Mesothelial cell of epicardium (in vitro differentiated cells): ENCODE measurements around the gene ATP8B3. TPM values are rescaled to one million over a fixed set of nuclear protein-coding genes. Genes with fewer than 3 reads are reported as not detected.

Experiments
- DNase-seq, 2 experiments: peaks; one replicate each; pipeline ENCODE4 v3.0.0; 2021; ENCODE audit warnings: low spot score in 2 of 2; ENCODE audit not compliant: unreplicated experiment in 2 of 2
- H3K27ac Mint-ChIP-seq: 2 replicates; pipeline ENCODE4 v1.8.0; 2021; ENCODE audit warnings: mixed read lengths
- H3K27me3 Mint-ChIP-seq: 2 replicates; pipeline ENCODE4 v1.8.0; 2021; ENCODE audit warnings: low read depth, mixed read lengths
- H3K36me3 Mint-ChIP-seq: 2 replicates; pipeline ENCODE4 v1.8.0; 2021; ENCODE audit warnings: mixed read lengths
- H3K4me1 Mint-ChIP-seq: 2 replicates; pipeline ENCODE4 v1.8.0; 2021; ENCODE audit warnings: mixed read lengths
- H3K4me3 Mint-ChIP-seq: 2 replicates; pipeline ENCODE4 v1.8.0; 2021; ENCODE audit warnings: mild to moderate bottlenecking, moderate library complexity, mixed read lengths
- H3K9me3 Mint-ChIP-seq: 2 replicates; pipeline ENCODE4 v1.8.0; 2021; ENCODE audit warnings: mixed read lengths
- total RNA-seq: library from RNA; stranded (reverse); gene quantifications from 3 replicates; pipeline ENCODE4 v1.2.1, GENCODE V29; 2021
- TF ChIP-seq, protein P1 (sequence below): fragments of 200-600 bp; sonication (generic); IDR thresholded peaks from one replicate; pipeline ENCODE4 v1.5.0; 2021; ENCODE audit warnings: antibody characterized with exemption; ENCODE audit not compliant: unreplicated experiment

ATP8B3 gene
- total RNA-seq, 1 donor from 2014 or later: 2.2 TPM

DNA sequence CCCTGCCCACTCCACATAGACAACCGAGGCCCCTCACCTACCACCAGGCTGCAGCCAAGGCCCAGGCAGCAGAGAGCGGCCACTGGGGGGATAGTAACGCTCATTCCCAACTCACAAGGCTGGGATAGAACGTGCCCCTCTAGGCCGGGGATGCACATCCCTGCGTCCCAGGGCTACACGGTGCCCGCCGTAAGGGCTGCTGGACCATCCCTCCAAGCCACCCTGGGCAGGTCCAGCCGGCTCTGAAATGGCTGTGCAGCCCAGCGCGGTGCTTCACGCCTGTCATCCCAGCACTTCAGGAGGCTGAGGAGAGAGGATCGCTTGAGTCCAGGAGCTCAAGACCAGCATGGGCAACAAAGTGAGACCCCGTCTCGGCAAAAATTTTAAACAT, 33.0 kb upstream of the ATP8B3 start:
- Mint-ChIP-seq H3K4me3 (no peak overlapping the region), H3K27me3 (no peaks in the 10 kb centered on the region), H3K4me1 (peaks cover 17% of the 10 kb centered on the region), H3K36me3 (no peaks in the 10 kb centered on the region), H3K9me3 (no peaks in the 10 kb centered on the region), H3K27ac (no peak overlapping the region)
- DNase-seq: no peak
- TF ChIP-seq, protein P1, sequence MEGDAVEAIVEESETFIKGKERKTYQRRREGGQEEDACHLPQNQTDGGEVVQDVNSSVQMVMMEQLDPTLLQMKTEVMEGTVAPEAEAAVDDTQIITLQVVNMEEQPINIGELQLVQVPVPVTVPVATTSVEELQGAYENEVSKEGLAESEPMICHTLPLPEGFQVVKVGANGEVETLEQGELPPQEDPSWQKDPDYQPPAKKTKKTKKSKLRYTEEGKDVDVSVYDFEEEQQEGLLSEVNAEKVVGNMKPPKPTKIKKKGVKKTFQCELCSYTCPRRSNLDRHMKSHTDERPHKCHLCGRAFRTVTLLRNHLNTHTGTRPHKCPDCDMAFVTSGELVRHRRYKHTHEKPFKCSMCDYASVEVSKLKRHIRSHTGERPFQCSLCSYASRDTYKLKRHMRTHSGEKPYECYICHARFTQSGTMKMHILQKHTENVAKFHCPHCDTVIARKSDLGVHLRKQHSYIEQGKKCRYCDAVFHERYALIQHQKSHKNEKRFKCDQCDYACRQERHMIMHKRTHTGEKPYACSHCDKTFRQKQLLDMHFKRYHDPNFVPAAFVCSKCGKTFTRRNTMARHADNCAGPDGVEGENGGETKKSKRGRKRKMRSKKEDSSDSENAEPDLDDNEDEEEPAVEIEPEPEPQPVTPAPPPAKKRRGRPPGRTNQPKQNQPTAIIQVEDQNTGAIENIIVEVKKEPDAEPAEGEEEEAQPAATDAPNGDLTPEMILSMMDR: no peak

GRCh38 chr19:1844513-1845124, 32.5 kb upstream of the ATP8B3 start:
- Mint-ChIP-seq H3K4me1 (peaks cover 17% of the 10 kb centered on the region), H3K27me3 (no peaks in the 10 kb centered on the region), H3K4me3 (peak overlapping the region; percentile 30), H3K27ac (no peak overlapping the region), H3K9me3 (no peaks in the 10 kb centered on the region), H3K36me3 (no peaks in the 10 kb centered on the region)
- DNase-seq: no peak
- TF ChIP-seq, protein P1: no peak

- H3K9me3 Mint-ChIP-seq: no peaks in the 10 kb centered on the region
- DNase-seq: no peak
- TF ChIP-seq, protein P1: no peak
- H3K36me3 Mint-ChIP-seq: no peaks in the 10 kb centered on the region
- H3K27me3 Mint-ChIP-seq: no peaks in the 10 kb centered on the region
- H3K4me3 Mint-ChIP-seq: no peak overlapping the region
- H3K4me1 Mint-ChIP-seq: peaks cover 17% of the 10 kb centered on the region
- no peak overlapping the region for H3K27ac Mint-ChIP-seq
Observed at GRCh38 chr19:1843646-1844394, 31.7 kb upstream of the ATP8B3 start.

GRCh38 chr19:1843116-1843515, 31.0 kb upstream of the ATP8B3 start:
- H3K27me3 Mint-ChIP-seq: no peaks in the 10 kb centered on the region
- H3K36me3 Mint-ChIP-seq: no peaks in the 10 kb centered on the region
- peaks cover 17% of the 10 kb centered on the region for H3K4me1 Mint-ChIP-seq
- H3K27ac Mint-ChIP-seq: no peak overlapping the region
- no peak overlapping the region for H3K4me3 Mint-ChIP-seq
- no peaks in the 10 kb centered on the region for H3K9me3 Mint-ChIP-seq
- TF ChIP-seq, protein P1: no peak
- DNase-seq: no peak

DNA sequence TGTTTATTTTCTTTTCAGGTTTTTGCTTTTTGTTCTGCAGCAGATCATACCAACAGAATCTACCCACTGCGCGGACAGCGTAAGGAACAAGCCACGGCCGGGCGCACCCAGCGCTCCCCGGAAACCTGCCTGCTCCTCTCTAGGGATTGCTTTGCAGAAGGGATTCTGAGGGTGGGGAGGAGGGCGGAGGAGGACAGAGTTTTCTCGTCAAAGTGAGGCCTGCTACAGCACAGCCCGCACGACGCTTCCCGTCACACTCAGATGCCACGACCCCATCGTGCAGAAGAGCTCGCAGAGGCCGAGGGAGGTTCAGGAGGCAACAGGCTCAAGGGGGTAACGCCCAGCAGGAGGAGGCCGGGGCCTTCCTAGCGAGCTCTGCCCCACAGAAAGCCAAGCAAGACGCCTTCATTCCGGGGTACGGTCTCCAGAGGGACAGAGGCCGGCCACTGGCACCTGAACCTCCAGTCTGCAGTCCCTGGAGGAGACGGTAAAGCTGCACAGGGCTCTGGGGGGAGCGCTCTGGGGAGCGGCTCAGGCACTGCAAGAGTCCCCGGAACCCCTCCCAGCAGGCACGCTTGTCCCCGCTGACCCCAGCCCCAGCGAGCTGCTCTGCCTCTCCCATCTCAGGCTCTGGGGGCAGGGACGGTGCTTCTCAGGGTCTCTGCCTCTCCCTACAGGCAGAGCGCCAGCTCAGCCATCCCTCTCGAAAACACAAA, 29.3 kb upstream of the ATP8B3 start:
- TF ChIP-seq, protein P1: no peak
- Mint-ChIP-seq H3K27me3 (no peaks in the 10 kb centered on the region), H3K9me3 (no peaks in the 10 kb centered on the region), H3K4me1 (peaks cover 6% of the 10 kb centered on the region), H3K4me3 (no peak overlapping the region), H3K36me3 (no peaks in the 10 kb centered on the region), H3K27ac (no peak overlapping the region)
- DNase-seq: no peak
